H54 (cell line): Measurements from ENCODE around the gene EOLA2.
"Not testable (repeated sequence)": the region's sequence is repeated elsewhere in the genome, so short reads cannot be mapped to it uniquely, and the experiment has no call there.

Experiments
- DNase-seq: peaks from one replicate; pipeline ENCODE4 v3.0.0; 2011; ENCODE audit warnings: low spot score, mixed read lengths; ENCODE audit not compliant: insufficient read length
- FAIRE-seq: peaks from 3 replicates; lab custom pipeline; 2011; peaks lifted over from hg19 to GRCh38; lab: Jason Lieb, UNC
- POLR2A ChIP-seq: IDR thresholded peaks from 2 replicates; pipeline ENCODE4 v1.6.1; 2011; ENCODE audit warnings: low read depth, mild to moderate bottlenecking, low read length

EOLA2 gene

DNA sequence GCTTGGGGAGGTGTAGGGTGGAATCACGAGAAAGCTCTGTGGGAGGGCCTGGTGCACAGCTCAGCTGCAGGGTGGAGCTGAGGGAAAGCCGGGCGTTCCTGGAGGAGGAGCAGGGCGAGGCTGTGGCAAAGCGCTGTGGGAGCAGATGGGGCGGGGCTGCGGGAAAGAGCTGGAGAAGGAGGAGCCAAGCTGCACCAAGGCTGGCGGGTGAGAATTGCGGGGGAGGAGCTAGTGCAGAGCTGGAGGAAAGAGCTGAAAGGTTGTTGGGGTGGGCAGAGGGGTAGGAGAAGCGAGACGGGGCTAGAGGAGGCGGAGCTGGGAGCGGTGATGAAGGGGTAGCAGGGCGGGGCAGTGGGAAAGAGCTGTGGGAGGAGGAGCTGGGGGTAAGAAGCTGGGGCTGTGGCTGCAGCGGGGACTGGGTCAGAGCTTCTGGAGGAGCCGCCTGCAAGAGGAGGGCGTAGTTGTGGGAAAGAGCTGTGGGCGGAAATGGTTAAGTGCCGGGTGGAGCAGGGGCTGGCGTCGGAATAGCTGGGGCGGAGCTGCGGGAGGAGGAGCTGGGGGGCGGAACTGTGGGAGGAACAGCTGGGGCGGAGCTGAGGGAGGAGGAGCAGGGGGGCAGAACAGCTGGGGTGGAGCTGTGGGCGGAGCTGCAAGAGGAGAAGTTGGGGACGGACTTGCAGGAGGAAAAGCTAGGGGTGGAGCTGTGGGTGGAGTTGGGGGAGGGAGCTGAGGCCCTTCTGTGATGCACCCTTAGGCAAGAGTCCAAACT is 1.8 kb upstream of the EOLA2 start:
- TF ChIP-seq POLR2A, result peak; percentile 15; the same call in 1 of the 2 replicates
- FAIRE-seq, result peak; percentile 58

DNA sequence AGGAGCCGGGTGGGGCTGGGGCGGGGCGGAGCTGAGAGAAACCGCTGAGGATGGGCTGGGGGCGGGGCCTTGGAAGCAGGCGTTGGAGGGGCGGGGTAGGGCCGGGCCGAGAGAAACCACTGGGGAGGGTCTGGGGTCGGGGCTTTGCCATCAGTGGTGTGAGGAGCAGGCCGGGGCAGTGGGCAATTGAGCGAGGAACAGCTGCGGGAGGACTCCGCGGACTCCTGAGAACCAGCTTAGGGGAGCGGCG is 1.3 kb upstream of the EOLA2 start:
- FAIRE-seq, result no peak
- no peak for DNase-seq
- no peak for TF ChIP-seq POLR2A

More for the DNA sequence above, 1.8 kb upstream of the EOLA2 start:
- DNase-seq, result peak; percentile 37

- FAIRE-seq (no peak), DNase-seq (peak; percentile 28)
- no peak for TF ChIP-seq POLR2A
Measured at GRCh38 chrX:149938881-149939654, 777 bp upstream of the EOLA2 start.

- no peak for FAIRE-seq
- TF ChIP-seq POLR2A, result no peak
- DNase-seq, result no peak
Measured at GRCh38 chrX:149937871-149938426, 342 bp downstream of the EOLA2 start.

- not testable (repeated sequence) for DNase-seq, FAIRE-seq
Measured at GRCh38 chrX:149937328-149937727, 963 bp downstream of the EOLA2 start.

- not testable (repeated sequence) for DNase-seq, FAIRE-seq
Measured at GRCh38 chrX:149933547-149933946, 4.7 kb downstream of the EOLA2 start.

GRCh38 chrX:149932970-149933369 is 5.3 kb downstream of the EOLA2 start:
- FAIRE-seq, DNase-seq: not testable (repeated sequence)

- FAIRE-seq, DNase-seq: not testable (repeated sequence)
Measured at GRCh38 chrX:149932150-149932549, 6.1 kb downstream of the EOLA2 start.

GRCh38 chrX:149931355-149931754 is 6.9 kb downstream of the EOLA2 start:
- FAIRE-seq, DNase-seq: not testable (repeated sequence)

DNA sequence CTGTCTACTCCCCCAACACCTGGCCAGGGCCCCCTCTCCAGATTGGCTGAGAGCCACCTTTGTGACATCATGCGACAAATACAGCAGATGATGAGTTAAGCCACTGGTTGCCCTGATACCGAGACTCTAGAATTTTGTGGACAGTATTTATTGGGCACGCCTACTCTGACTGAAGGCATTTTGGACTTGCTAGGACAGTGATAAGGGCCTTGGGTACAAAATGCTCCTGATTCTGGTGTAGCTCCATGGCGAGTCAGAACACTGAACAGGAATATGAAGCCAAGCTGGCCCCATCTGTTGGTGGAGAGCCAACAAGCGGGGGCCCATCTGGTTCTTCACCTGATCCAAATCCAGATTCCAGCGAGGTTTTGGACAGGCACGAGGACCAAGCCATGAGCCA is 8.9 kb downstream of the EOLA2 start, which contains the start of gene HSFX4:
TSS of gene HSFX4 (plus strand) at position 174 of the 400 bp plus-strand sequence. CDS start at position 246, 72 bp downstream.
- not testable (repeated sequence) for DNase-seq, FAIRE-seq

DNA sequence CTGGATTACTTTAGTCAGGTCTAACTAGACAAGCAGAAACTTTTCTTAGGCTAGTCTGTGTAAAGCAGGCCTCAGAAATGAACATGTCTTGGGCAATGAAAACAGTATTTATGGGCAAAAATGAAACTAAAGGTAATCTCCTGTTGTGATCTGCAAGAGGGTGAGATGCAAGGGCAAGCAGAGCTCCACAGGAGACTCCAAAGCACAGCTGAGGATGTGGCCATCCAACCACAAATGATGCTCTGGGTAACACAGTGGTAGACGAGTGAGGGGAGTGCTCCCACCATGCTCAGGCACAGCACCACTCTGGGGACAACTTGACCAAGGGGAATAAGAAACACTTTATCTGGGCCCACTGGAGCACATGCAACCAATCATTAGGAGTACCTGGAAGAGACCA is 9.7 kb downstream of the EOLA2 start:
- DNase-seq, FAIRE-seq: not testable (repeated sequence)

DNA sequence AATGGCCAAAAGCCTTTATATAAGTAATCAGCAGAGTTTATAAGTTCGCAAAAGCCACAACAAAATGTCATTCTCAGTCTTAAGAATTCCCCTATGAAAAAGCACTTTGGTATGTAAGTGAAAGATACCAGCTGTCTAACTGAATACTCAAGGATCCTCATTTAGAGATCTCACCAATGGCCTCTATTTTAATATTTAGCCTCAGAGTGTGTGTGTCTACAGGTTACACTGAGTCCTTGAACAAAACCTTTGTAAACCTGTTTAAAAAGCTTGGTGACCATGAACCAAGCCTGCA is 10.4 kb downstream of the EOLA2 start:
- not testable (repeated sequence) for FAIRE-seq, DNase-seq

- not testable (repeated sequence) for DNase-seq, FAIRE-seq
Measured at GRCh38 chrX:149927245-149927963, 10.9 kb downstream of the EOLA2 start.

- not testable (repeated sequence) for DNase-seq, FAIRE-seq
Measured at GRCh38 chrX:149924434-149924833, 13.9 kb downstream of the EOLA2 start.

DNA sequence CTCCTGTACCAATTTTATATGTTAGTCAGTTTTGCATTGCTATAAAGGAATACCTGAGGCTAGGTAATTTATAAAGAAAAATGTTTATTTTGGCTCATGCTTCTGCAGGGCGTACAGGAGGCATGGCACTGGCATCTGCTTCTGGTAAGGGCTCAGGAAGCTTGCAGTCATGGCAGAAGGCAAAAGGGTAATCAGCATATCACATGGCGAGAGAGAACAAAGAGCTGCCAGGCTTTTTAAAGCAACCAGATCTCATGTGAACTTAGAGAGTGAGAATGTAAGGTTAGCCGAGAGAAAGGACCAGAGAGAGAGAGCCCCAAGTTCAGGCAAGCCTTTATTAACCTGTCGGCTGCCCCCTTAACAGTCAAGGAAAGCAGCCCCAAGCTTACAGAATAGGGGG is 14.5 kb downstream of the EOLA2 start:
- DNase-seq, FAIRE-seq: not testable (repeated sequence)
